ENCODE data around the gene LTF.
"Not testable (repeated sequence)": the region's sequence is repeated elsewhere in the genome, so short reads cannot be mapped to it uniquely, and the experiment has no call there.

LTF gene

GRCh38 chr3:46395766-46396530 is 68.8 kb downstream of the LTF start:
- H3K27me3 ChIP-seq (ENCODE audit: insufficient read depth, poor library complexity, severe bottlenecking), result no peaks in the 10 kb centered on the region
- peak in 1 of 2 experiments; percentile 81 for DNase-seq (ENCODE audit: low read depth in 1 of 2, low spot score in 1 of 2)
- no peak overlapping the region for H3K4me3 ChIP-seq (replicated peaks; ENCODE audit: insufficient read depth, low read length)
- H3K27ac ChIP-seq (replicated peaks), result peak overlapping the region; percentile 81
- TF ChIP-seq CTCF (IDR thresholded peaks at IDR 0.05; ENCODE audit: insufficient read depth, low read length) (no peak), REST (IDR thresholded peaks at IDR 0.05; ENCODE audit: insufficient replicate concordance, low read depth) (no peak), SPI1 (IDR thresholded peaks at IDR 0.05; ENCODE audit: borderline replicate concordance, low read depth) (no peak), POLR2AphosphoS5 (IDR thresholded peaks at IDR 0.05; ENCODE audit: low read depth) (peak; percentile 53; the same call in 1 of the 2 replicates), GABPA (IDR thresholded peaks at IDR 0.05; ENCODE audit: low read depth) (no peak)

GRCh38 chr3:46395210-46395661 is 69.5 kb downstream of the LTF start:
- Histone ChIP-seq H3K27ac (replicated peaks) (peak overlapping the region; percentile 81), H3K4me3 (replicated peaks; ENCODE audit: insufficient read depth, low read length) (no peak overlapping the region), H3K27me3 (ENCODE audit: insufficient read depth, poor library complexity, severe bottlenecking) (no peaks in the 10 kb centered on the region)
- no peak for TF ChIP-seq REST (IDR thresholded peaks at IDR 0.05; ENCODE audit: insufficient replicate concordance, low read depth)
- TF ChIP-seq SPI1 (IDR thresholded peaks at IDR 0.05; ENCODE audit: borderline replicate concordance, low read depth), result peak; percentile 88
- TF ChIP-seq POLR2AphosphoS5 (IDR thresholded peaks at IDR 0.05; ENCODE audit: low read depth), result peak; percentile 41; the same call in 1 of the 2 replicates
- no peak for TF ChIP-seq GABPA (IDR thresholded peaks at IDR 0.05; ENCODE audit: low read depth)
- no peak for TF ChIP-seq CTCF (IDR thresholded peaks at IDR 0.05; ENCODE audit: insufficient read depth, low read length)
- DNase-seq (ENCODE audit: low read depth in 1 of 2, low spot score in 1 of 2), result peak; percentile 73 to 90

- peak overlapping the region; percentile 81 for H3K27ac ChIP-seq (replicated peaks)
- H3K27me3 ChIP-seq (ENCODE audit: insufficient read depth, poor library complexity, severe bottlenecking), result no peaks in the 10 kb centered on the region
- TF ChIP-seq SPI1 (IDR thresholded peaks at IDR 0.05; ENCODE audit: borderline replicate concordance, low read depth) (no peak), POLR2AphosphoS5 (IDR thresholded peaks at IDR 0.05; ENCODE audit: low read depth) (peak; percentile 39; the same call in 1 of the 2 replicates)
- no peak overlapping the region for H3K4me3 ChIP-seq (replicated peaks; ENCODE audit: insufficient read depth, low read length)
- DNase-seq (ENCODE audit: low read depth in 1 of 2, low spot score in 1 of 2), result peak; percentile 79 to 94
Observed at GRCh38 chr3:46393554-46394434, 70.9 kb downstream of the LTF start.

GRCh38 chr3:46393011-46393410 is 71.7 kb downstream of the LTF start:
- DNase-seq (ENCODE audit: low read depth in 1 of 2, low spot score in 1 of 2), result no peak
- peak overlapping the region; percentile 81 for H3K27ac ChIP-seq (replicated peaks)
- TF ChIP-seq CTCF (IDR thresholded peaks at IDR 0.05; ENCODE audit: insufficient read depth, low read length) (no peak), REST (IDR thresholded peaks at IDR 0.05; ENCODE audit: insufficient replicate concordance, low read depth) (no peak), GABPA (IDR thresholded peaks at IDR 0.05; ENCODE audit: low read depth) (no peak), SPI1 (IDR thresholded peaks at IDR 0.05; ENCODE audit: borderline replicate concordance, low read depth) (no peak), POLR2AphosphoS5 (IDR thresholded peaks at IDR 0.05; ENCODE audit: low read depth) (no peak)
- H3K4me3 ChIP-seq (replicated peaks; ENCODE audit: insufficient read depth, low read length), result no peak overlapping the region
- H3K27me3 ChIP-seq (ENCODE audit: insufficient read depth, poor library complexity, severe bottlenecking), result no peaks in the 10 kb centered on the region

GRCh38 chr3:46391526-46391925 is 73.2 kb downstream of the LTF start:
- not testable (repeated sequence) for H3K4me3 ChIP-seq (replicated peaks; ENCODE audit: insufficient read depth, low read length); DNase-seq (ENCODE audit: low read depth in 1 of 2, low spot score in 1 of 2); H3K27ac ChIP-seq (replicated peaks); H3K27me3 ChIP-seq (ENCODE audit: insufficient read depth, poor library complexity, severe bottlenecking)

All from HL-60 (cell line).